Activated CD4-positive, alpha-beta T cell treated with anti-CD3 and anti-CD28 coated beads, Interleukin-10, Interleukin-2, amounts not matched to agents 100 ng/mL and 50 ng/mL, durations not matched to agents 16 hours and 8 hours (primary cell): Measurements from ENCODE around the gene ZCCHC9.
"Not testable (repeated sequence)": the region's sequence is repeated elsewhere in the genome, so short reads cannot be mapped to it uniquely, and the experiment has no call there.

Source experiments
- DNase-seq: peaks from one replicate; pipeline ENCODE4 v3.0.0-alpha.2; 2020

Gene ZCCHC9, protein sequence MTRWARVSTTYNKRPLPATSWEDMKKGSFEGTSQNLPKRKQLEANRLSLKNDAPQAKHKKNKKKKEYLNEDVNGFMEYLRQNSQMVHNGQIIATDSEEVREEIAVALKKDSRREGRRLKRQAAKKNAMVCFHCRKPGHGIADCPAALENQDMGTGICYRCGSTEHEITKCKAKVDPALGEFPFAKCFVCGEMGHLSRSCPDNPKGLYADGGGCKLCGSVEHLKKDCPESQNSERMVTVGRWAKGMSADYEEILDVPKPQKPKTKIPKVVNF

GRCh38 chr5:81301271-81302015 lies at the start of gene ZCCHC9:
TSS of gene ZCCHC9 (plus strand) at chr5:81301587. CDS start at chr5:81304758, 3,171 bp downstream.
- DNase-seq = peak; percentile 96

- DNase-seq = no peak
Measured at GRCh38 chr5:81251922-81252321, 49.5 kb upstream of the ZCCHC9 start.

GRCh38 chr5:81252904-81253303 lies 48.5 kb upstream of the ZCCHC9 start:
- no peak for DNase-seq

DNA sequence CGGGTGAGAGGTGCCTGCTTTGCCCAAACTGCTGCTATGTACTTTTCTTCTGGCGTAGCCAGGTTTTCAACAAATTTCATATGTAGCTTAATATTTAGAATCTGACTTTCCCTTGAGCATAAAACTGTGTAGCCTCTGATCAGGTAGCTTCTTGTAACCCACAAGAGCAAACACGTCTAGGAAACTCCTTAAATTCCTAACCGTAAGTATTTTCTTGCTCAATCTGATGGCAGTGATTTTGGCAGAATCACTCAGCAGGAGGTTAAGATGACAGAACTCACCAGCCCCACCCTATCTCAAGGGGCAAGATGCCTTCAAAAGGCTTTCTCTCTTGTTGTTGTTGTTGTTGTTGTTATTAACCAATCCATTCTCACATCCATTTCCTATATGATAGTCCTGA lies 47.5 kb upstream of the ZCCHC9 start:
- no peak for DNase-seq

DNA sequence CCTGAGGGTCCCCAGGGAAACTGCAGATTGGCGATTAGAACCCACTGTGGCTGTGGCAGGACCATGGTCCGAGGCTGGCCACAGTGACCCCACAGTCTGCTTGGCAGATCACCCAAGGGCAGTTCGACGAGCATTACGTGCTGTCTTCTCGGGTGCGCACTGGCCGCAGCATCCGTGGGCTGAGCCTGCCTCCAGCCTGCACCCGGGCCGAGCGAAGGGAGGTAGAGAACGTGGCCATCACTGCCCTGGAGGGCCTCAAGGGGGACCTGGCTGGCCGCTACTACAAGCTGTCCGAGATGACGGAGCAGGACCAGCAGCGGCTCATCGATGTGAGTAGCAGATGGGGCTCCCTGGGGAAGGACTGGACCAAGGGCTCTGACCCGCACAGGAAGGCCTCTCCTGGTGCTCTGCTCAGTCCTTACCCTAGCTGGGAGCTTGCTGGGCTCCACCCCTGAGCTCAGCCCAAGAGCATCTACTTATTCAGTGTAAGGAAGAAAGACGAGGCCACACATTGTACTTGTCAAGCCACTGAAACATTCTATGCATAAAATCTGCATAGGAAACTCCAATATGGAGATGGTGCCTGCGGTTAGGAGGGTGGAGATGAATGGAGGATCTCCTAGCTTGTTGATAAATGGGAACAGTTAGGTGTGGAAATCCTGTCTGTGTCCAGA lies 46.4 kb upstream of the ZCCHC9 start:
- no peak for DNase-seq

GRCh38 chr5:81256766-81257165 lies 44.6 kb upstream of the ZCCHC9 start:
- no peak for DNase-seq

- DNase-seq = not testable (repeated sequence)
Measured at GRCh38 chr5:81262796-81263195, 38.6 kb upstream of the ZCCHC9 start.

- DNase-seq = no peak
Measured at GRCh38 chr5:81265101-81265500, 36.3 kb upstream of the ZCCHC9 start.

DNA sequence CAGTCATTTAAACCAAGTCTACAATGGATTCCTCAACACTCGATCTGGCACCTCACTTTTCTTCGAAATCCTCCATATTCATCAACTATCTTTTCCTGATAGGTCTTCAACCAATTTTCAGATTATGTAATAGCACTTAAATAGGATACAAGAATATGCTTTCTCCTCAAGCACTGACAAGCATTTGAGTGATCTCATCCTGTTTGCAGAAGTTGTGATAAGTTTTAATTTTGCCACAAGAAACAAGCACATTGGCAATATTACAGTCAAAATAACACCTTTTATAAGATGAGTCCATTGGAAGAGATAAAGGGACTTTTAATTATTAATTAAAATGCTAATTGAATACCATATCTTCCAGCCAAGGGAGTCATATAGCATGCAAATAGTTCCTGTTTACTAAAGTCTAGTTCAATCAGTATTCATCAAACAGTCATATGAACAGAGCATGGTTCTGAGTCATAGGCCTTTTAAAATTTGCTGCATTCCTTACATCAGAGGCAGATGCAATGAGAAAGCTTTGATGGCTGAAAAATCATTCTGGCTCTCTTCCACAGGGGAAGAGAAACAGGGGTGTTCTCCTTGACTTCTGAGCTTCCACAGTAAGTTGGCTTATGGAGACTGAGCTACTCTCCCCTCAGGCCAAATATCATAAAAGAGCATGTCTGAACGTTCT lies 32.7 kb upstream of the ZCCHC9 start:
- no peak for DNase-seq

DNA sequence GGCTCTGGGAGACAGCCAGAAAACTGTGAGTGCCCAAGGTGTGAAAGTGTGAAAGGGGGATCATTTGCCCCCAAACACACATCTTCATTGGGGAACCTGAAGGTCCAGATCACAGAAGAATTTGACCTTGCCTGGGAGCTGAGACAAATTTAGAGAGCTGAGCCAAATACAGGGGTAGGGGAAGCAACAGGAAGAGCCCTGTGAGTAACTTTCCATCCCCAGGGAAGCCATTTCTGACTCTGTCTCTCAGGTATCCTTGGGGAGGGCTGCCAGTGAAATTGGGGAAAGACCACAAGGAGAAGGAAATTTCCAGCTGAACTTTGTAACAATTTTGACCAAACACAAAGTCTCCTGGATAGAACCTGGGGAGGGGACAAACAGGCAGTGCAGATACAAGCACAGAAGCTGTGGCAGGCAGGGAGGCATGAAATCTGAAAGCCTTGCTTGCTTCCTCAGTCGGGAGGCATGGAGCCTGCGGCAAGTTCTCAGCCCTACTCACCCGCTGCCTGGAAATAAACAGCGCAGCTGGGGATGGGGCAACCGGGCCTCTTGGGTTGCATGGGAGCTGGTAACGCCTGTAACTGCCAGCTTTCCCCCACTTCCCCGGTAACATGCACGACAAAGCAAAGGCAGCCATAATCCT lies 31.5 kb upstream of the ZCCHC9 start:
- DNase-seq = no peak

DNA sequence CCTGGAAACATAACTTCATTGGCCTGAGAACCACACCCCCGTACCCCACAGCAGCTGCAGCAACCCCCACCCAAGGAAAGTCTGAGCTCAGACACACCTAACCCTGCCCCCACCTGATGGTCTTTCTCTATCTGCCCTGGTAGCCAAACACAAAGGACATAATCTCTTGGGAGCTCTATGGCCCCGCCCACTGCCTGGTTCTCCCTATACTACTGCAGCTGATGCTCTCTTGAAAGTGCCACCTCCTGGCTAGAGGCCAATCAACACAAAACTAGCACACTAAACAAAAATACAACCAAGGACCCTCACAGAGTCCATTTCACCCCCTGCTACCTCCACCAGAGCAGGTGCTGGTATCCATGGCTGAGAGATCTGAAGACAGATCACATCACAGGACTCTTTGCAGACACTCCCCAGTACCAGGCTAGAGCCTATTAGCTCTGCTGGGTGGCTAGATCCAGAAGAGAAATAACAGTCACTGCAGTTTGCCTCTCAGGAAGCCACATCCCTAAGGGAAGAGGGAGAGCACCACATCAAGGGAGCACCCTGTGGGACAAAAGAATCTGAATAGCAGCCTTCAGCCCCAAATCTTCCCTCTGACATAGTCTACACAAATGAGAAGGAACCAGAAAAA lies 30.9 kb upstream of the ZCCHC9 start:
- not testable (repeated sequence) for DNase-seq

GRCh38 chr5:81283976-81284375 lies 17.4 kb upstream of the ZCCHC9 start:
- DNase-seq = no peak

- no peak for DNase-seq
Measured at GRCh38 chr5:81286059-81286617, 15.2 kb upstream of the ZCCHC9 start.

DNA sequence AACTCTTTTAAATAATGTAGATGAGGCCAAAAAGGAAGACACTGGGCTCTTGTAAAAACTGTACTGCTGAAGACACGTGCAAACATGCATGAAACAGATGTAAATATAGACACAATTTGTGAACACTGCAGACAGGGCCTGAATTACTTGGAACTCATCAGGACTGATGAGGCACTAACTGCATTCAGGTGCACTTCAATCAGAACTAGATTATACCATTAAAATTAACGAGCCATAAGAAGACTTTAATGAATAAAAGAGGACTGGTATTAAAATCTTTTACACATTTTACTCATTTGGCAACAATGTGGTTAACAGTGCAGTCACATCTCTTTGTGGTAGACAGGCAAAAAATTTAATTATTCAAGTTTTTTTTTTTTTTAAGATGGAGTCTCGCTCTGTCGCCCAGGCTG lies 13.4 kb upstream of the ZCCHC9 start:
- DNase-seq = peak; percentile 49

- no peak for DNase-seq
Measured at GRCh38 chr5:81290146-81290545, 11.2 kb upstream of the ZCCHC9 start.

GRCh38 chr5:81292130-81292529 lies 9.3 kb upstream of the ZCCHC9 start:
- DNase-seq = no peak

GRCh38 chr5:81294021-81294420 lies 7.4 kb upstream of the ZCCHC9 start:
- DNase-seq = not testable (repeated sequence)

DNA sequence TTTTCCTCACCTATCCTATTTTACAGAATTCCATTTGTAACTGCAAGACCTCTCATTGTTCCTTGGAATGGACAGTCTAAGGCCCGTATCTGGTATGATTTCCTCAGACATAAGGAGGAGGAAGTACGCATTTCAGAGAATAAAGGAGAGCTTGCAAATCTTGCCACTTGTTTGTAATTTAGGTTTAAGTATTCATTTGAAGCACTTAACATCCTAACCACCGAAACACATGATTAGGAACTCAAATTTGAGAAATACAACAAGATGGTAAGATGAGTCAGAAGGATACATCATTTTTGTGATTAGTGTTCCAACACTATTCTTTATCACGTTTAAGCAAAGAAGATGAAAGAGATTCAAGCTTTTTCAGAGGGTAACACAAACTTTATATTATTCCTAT lies 3.9 kb upstream of the ZCCHC9 start:
- DNase-seq = peak; percentile 60

DNA sequence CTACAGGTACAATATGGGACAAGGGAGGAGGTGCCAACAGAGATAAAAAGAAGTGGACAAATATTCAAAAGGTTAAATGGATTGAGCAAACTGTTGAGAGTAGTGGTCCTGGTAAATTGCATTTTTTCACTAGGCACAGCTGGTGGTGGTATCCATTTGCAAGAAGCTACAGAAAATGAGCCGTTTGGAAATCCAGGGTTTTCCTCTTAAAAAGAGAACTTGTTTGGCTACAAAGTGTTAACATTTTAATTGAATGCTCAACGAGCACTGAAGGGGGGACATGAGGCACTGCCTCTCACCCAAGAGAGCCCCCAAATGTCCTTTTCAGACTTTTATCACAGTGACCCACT lies 491 bp upstream of the ZCCHC9 start:
- no peak for DNase-seq

DNA sequence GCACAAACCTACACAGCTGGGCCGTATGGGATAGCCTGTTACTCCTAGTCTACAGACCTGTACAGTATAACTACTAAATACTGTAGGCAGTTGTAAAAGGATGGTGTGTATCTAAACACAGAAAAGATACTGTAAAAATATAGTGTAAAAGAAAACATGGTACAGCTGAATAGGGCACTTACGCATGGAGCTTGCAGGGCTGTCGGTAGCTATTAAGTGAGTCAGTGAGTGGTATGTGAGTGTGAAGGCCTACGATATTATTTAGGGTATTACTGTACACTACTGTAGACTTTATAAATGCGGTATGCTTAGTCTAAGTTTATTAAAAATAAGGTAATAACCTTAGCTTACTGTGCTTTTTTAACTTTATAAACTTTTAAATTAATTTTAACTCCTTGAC lies 1.2 kb downstream of the ZCCHC9 start:
- no peak for DNase-seq

GRCh38 chr5:81303563-81303962 lies 2.2 kb downstream of the ZCCHC9 start:
- no peak for DNase-seq

- DNase-seq = peak; percentile 64
Measured at GRCh38 chr5:81305785-81306184, 4.4 kb downstream of the ZCCHC9 start.
